A673 (cell line): ENCODE measurements around the gene BOLA2B. TPM values are rescaled to one million over a fixed set of nuclear protein-coding genes. Genes with fewer than 3 reads are reported as not detected.

Experiments used
- BruUV-seq: library from RNA; stranded (reverse); fragments of 400-500 nt; replicated peaks from 2 replicates; lab custom pipeline; 2021; lab: Mats Ljungman, UMichigan
- CTCF ChIA-PET: fragments of 300-600 bp; sonication (Branson Sonifier 250); formaldehyde crosslinking; loops from one replicate; lab custom pipeline; 2022; ENCODE audit warnings: antibody characterized with exemption; lab: Charles Lee
- POLR2A ChIA-PET: fragments of 300-600 bp; sonication (Branson Sonifier 250); formaldehyde crosslinking; loops from one replicate; lab custom pipeline; 2022; ENCODE audit warnings: antibody characterized with exemption; ENCODE audit not compliant: low non-redundant PET; lab: Charles Lee
- DNase-seq: peaks from one replicate; pipeline ENCODE4 v3.0.0-alpha.2; 2015; ENCODE audit warnings: low spot score
- H3K27ac ChIP-seq: fragments of 200-600 bp; sonication (generic); 2 replicates; pipeline ENCODE4 v1.5.1; 2016; ENCODE audit warnings: mixed run types, low read depth, mild to moderate bottlenecking, mixed read lengths, antibody characterized with exemption, low read length; ENCODE audit not compliant: poor library complexity, severe bottlenecking
- H3K27me3 ChIP-seq: fragments of 200-600 bp; sonication (generic); replicated peaks from 2 replicates; pipeline ENCODE4 v1.6.1; 2017; ENCODE audit warnings: mixed run types, low read depth, mild to moderate bottlenecking, mixed read lengths, antibody characterized with exemption, low read length; ENCODE audit not compliant: insufficient read depth, poor library complexity
- H3K36me3 ChIP-seq: fragments of 200-600 bp; sonication (generic); 2 replicates; pipeline ENCODE4 v1.6.1; 2016; ENCODE audit warnings: mixed run types, mild to moderate bottlenecking, mixed read lengths, antibody characterized with exemption, low read length; ENCODE audit not compliant: insufficient read depth, poor library complexity, severe bottlenecking
- H3K4me1 ChIP-seq: fragments of 200-600 bp; sonication (generic); 2 replicates; pipeline ENCODE4 v1.6.1; 2017; ENCODE audit warnings: mixed run types, mild to moderate bottlenecking, mixed read lengths, antibody characterized with exemption, low read length; ENCODE audit not compliant: insufficient read depth, poor library complexity, severe bottlenecking
- H3K4me3 ChIP-seq: fragments of 200-600 bp; sonication (generic); 2 replicates; pipeline ENCODE4 v1.5.1; 2016; ENCODE audit warnings: low read depth, mixed run types, mild to moderate bottlenecking, mixed read lengths, low read length; ENCODE audit not compliant: poor library complexity, severe bottlenecking
- H3K9me3 ChIP-seq: fragments of 200-600 bp; sonication (generic); 2 replicates; pipeline ENCODE4 v1.6.1; 2016; ENCODE audit warnings: mixed run types, low read depth, mild to moderate bottlenecking, mixed read lengths, antibody characterized with exemption, low read length; ENCODE audit not compliant: poor library complexity, severe bottlenecking
- CTCF ChIP-seq: fragments of 300-800, 200-600 bp; sonication (generic); conservative IDR thresholded peaks from 2 replicates; pipeline ENCODE4 v1.5.1; 2017; ENCODE audit warnings: low read depth, mild to moderate bottlenecking, antibody characterized with exemption, low read length, moderate library complexity, mixed read lengths
- EZH2 ChIP-seq: fragments of 200-600 bp; sonication (generic); IDR thresholded peaks from 2 replicates; pipeline ENCODE4 v1.6.1; 2017; ENCODE audit warnings: borderline replicate concordance, low read depth, mild to moderate bottlenecking, mixed read lengths, antibody characterized with exemption, low read length; ENCODE audit not compliant: poor library complexity, severe bottlenecking
- intact Hi-C: fragments of 100-400 bp; cut with micrococcal nuclease; formaldehyde crosslinking; loops from one replicate; pipeline ENCODE4 v1.10.0; 2022; ENCODE audit not compliant: unreplicated experiment
- total RNA-seq: library from RNA; stranded (reverse); gene quantifications from 2 replicates; pipeline ENCODE4 v1.2.3, GENCODE V29; 2021

The BOLA2B gene
- total RNA-seq, 1 experiment from 2014 or later: 225 TPM

DNA sequence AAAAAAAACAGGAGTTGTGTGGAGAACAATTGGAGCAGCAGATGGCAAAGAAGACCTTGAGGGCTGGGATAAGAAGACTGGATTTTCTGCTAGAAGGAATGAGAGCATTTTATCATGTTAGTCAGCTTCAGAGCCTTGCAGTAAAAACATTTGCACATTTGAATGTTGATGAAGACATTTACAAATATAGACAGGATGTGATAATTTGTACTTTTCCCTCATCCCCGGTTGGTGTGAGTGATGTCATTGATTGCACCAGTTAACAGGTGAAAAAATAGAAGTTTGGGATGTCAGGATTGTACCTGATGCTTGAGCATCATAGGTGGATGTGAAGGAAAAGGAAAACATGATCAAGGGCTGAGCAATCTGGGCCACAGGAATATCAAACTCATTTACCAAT is 47.8 kb downstream of the BOLA2B start:
- H3K4me3 ChIP-seq: no peak overlapping the region
- POLR2A ChIA-PET: no interaction called here
- H3K27ac ChIP-seq: no peak overlapping the region
- H3K4me1 ChIP-seq: peaks cover 4% of the 10 kb centered on the region
- CTCF ChIA-PET: no interaction called here
- TF ChIP-seq EZH2: no peak
- no peak for TF ChIP-seq CTCF
- no peaks in the 10 kb centered on the region for H3K9me3 ChIP-seq
- no peaks in the 10 kb centered on the region for H3K36me3 ChIP-seq
- intact Hi-C loops: no loop called here
- no TSS peak for BruUV-seq
- no peaks in the 10 kb centered on the region for H3K27me3 ChIP-seq
- DNase-seq: no peak

DNA sequence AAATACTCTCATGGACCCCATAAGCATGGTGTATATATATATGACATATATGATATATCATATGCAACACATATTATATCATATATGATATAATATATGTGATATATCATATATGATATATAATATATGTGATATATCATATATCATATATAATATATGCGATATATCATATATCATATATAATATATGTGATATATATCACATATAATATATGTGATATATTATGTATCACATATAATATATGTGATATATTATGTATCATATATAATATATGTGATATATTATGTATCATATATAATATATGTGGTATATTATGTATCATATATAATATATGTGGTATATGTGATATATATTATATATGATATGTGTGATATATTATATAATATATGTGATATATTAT is 48.5 kb downstream of the BOLA2B start:
- CTCF ChIA-PET: no interaction called here
- Histone ChIP-seq H3K4me1 (peaks cover 4% of the 10 kb centered on the region), H3K36me3 (no peaks in the 10 kb centered on the region), H3K27me3 (no peaks in the 10 kb centered on the region), H3K4me3 (no peak overlapping the region), H3K27ac (no peak overlapping the region), H3K9me3 (no peaks in the 10 kb centered on the region)
- POLR2A ChIA-PET: no interaction called here
- DNase-seq: no peak
- intact Hi-C loops: no loop called here
- no TSS peak for BruUV-seq
- no peak for TF ChIP-seq EZH2
- no peak for TF ChIP-seq CTCF

DNA sequence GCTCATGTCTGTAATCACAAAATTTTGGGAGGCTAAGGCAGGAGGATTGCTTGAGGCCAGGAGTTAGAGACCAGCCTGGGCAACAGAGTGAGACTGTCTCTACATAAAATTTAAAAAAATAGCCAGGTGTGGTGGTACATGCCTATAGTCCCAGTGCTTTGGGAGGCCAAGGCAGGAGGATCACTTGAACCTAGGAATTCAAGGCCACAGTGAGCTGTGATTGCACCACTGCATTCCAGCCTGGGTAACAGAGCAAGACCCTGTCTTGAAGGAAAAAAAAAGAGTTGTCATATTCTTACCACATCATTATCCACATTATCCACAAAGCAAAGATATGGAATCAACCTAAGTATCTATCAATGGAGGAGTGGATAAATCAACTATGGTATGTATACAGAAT is 49.4 kb downstream of the BOLA2B start:
- TF ChIP-seq CTCF (no peak), EZH2 (no peak)
- no TSS peak for BruUV-seq
- ChIA-PET POLR2A (no interaction called here), CTCF (no interaction called here)
- intact Hi-C loops: no loop called here
- Histone ChIP-seq H3K4me3 (no peak overlapping the region), H3K27ac (no peak overlapping the region), H3K4me1 (peaks cover 4% of the 10 kb centered on the region), H3K27me3 (no peaks in the 10 kb centered on the region), H3K9me3 (no peaks in the 10 kb centered on the region), H3K36me3 (no peaks in the 10 kb centered on the region)
- DNase-seq: no peak
